Measurements from ENCODE around the gene MYO1D. TPM values are rescaled to one million over a fixed set of nuclear protein-coding genes. Genes with fewer than 3 reads are reported as not detected.
A peak's percentile ranks its signal among the peaks of the same experiment; 100 is the strongest.

MYO1D gene
- total RNA-seq, 1 experiment from 2014 or later: 23.5 TPM

DNA sequence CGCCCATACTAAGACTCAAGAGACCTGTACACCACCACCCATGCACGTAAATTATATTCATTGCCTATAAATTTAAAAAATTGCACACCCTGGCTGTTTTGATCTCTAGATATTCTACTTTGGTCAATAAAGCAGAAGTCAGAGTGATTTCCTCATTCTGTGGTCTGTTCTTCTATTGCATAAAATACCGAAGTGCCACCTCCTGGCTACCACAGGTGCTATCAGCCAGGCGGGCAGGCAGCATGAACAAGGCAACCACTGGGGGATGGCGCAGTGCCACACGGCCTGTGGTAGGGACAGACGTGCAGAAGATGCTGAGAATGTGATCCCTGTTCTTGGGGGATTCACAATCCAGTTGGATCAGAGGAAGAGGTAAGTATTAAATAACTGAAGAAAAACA, 267.8 kb downstream of the MYO1D start:
- H3F3A ChIP-seq (ENCODE audit: low read length, unreplicated experiment): no peaks in the 10 kb centered on the region
- no peaks in the 10 kb centered on the region for H3K27me3 ChIP-seq (ENCODE audit: low read length)
- no peaks in the 10 kb centered on the region for H3K79me2 ChIP-seq (ENCODE audit: low read length)
- H3K36me3 ChIP-seq (ENCODE audit: low read depth, low read length): no peaks in the 10 kb centered on the region
- no peaks in the 10 kb centered on the region for H4K20me1 ChIP-seq (ENCODE audit: low read length)
- ChIA-PET CTCF (no interaction called here), POLR2A (ENCODE audit: unreplicated experiment) (no interaction called here)
- no peak for TF ChIP-seq EZH2phosphoT487 (IDR thresholded peaks at IDR 0.05; ENCODE audit: borderline replicate concordance, low read length)
- TF ChIP-seq, protein P1, sequence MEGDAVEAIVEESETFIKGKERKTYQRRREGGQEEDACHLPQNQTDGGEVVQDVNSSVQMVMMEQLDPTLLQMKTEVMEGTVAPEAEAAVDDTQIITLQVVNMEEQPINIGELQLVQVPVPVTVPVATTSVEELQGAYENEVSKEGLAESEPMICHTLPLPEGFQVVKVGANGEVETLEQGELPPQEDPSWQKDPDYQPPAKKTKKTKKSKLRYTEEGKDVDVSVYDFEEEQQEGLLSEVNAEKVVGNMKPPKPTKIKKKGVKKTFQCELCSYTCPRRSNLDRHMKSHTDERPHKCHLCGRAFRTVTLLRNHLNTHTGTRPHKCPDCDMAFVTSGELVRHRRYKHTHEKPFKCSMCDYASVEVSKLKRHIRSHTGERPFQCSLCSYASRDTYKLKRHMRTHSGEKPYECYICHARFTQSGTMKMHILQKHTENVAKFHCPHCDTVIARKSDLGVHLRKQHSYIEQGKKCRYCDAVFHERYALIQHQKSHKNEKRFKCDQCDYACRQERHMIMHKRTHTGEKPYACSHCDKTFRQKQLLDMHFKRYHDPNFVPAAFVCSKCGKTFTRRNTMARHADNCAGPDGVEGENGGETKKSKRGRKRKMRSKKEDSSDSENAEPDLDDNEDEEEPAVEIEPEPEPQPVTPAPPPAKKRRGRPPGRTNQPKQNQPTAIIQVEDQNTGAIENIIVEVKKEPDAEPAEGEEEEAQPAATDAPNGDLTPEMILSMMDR (conservative IDR thresholded peaks at IDR 0.05; ENCODE audit: low read depth, low read length): peak; percentile 61
- no peak overlapping the region for H3K4me2 ChIP-seq (ENCODE audit: low read length)
- peak; percentile 56 for ATAC-seq
- peak; percentile 66 for DNase-seq
- H3K9me3 ChIP-seq (ENCODE audit: low read length): no peaks in the 10 kb centered on the region
- no TSS peak for BruUV-seq (replicated peaks)
- H3K9ac ChIP-seq (ENCODE audit: low read length): no peak overlapping the region
- H3K27ac ChIP-seq (ENCODE audit: low read length): no peak overlapping the region
- H3K4me3 ChIP-seq (ENCODE audit: low read length): no peak overlapping the region
- no peaks in the 10 kb centered on the region for H3K9me2 ChIP-seq (replicated peaks; ENCODE audit: low read length)
- intact Hi-C loops (cut with micrococcal nuclease): loop anchor here (10.0 kb wide), 1 partner anchor 124 kb away; the partner anchor contains the start of gene CDK5R1
- no peaks in the 10 kb centered on the region for H3K4me1 ChIP-seq (ENCODE audit: insufficient read depth, low read length)
- no peak overlapping the region for H2AFZ ChIP-seq (ENCODE audit: low read length)

DNA sequence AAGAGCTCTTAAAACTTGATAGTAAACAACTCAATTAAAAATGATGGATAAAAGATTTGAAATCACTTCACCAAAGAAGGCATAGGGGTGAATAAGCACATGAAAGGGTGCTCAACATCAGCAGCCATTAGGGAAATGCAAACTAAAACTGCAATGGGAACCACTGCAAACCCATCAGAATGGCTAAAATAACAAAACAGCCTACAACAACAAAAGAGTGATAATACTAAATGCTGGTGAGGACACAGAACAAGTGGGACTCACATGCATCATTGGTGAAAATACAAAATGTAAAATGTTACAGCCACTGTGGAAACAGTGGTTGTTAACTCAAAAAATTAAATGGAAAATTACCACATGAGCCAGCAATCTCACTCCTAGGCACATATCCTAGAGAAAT, 268.7 kb downstream of the MYO1D start:
- no peak overlapping the region for H2AFZ ChIP-seq (ENCODE audit: low read length)
- TF ChIP-seq EZH2 (IDR thresholded peaks at IDR 0.05; ENCODE audit: low read length, unreplicated experiment) (no peak), EZH2phosphoT487 (IDR thresholded peaks at IDR 0.05; ENCODE audit: borderline replicate concordance, low read length) (no peak)
- TF ChIP-seq, protein P1 (conservative IDR thresholded peaks at IDR 0.05; ENCODE audit: low read depth, low read length): no peak
- BruUV-seq (replicated peaks): no TSS peak
- no peak for DNase-seq
- H3K79me2 ChIP-seq (ENCODE audit: low read length): no peaks in the 10 kb centered on the region
- H3K36me3 ChIP-seq (ENCODE audit: low read depth, low read length): no peaks in the 10 kb centered on the region
- H3F3A ChIP-seq (ENCODE audit: low read length, unreplicated experiment): no peaks in the 10 kb centered on the region
- ChIA-PET CTCF (no interaction called here), POLR2A (ENCODE audit: unreplicated experiment) (no interaction called here)
- no peaks in the 10 kb centered on the region for H3K9me2 ChIP-seq (replicated peaks; ENCODE audit: low read length)
- no peak overlapping the region for H3K4me2 ChIP-seq (ENCODE audit: low read length)
- intact Hi-C loops (cut with micrococcal nuclease): loop anchor here (10.0 kb wide), 1 partner anchor 123 kb away; the partner anchor contains the start of gene CDK5R1
- no peaks in the 10 kb centered on the region for H3K9me3 ChIP-seq (ENCODE audit: low read length)
- no peaks in the 10 kb centered on the region for H4K20me1 ChIP-seq (ENCODE audit: low read length)
- H3K27ac ChIP-seq (ENCODE audit: low read length): no peak overlapping the region
- ATAC-seq: no peak
- no peak overlapping the region for H3K9ac ChIP-seq (ENCODE audit: low read length)
- H3K4me1 ChIP-seq (ENCODE audit: insufficient read depth, low read length): no peaks in the 10 kb centered on the region
- H3K4me3 ChIP-seq (ENCODE audit: low read length): no peak overlapping the region
- H3K27me3 ChIP-seq (ENCODE audit: low read length): no peaks in the 10 kb centered on the region

DNA sequence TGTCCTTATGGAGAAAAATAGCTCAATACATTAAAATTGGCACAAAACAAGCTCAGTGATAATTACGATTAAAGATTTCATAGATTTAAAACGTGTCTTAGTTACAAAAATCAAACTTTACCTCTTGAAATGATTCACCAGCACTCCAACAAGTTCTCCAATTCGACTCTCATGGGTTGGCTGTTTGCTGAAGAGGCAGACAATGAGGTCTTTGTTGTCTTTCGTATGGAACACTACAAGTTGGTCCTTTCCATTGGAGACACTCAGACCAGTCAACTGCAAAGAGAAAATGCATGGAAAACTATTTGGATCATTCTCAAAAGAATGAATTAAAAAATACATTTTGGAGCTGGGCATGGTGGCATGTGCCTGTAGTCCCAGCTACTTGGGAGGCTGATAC, 272.0 kb downstream of the MYO1D start:
- intact Hi-C loops (cut with micrococcal nuclease): loop anchor here (10.0 kb wide), 1 partner anchor 120 kb away; the partner anchor contains the start of gene CDK5R1
- POLR2A ChIA-PET (ENCODE audit: unreplicated experiment): no interaction called here

More for the DNA sequence above, 272.0 kb downstream of the MYO1D start:
- Histone ChIP-seq H3K9ac (ENCODE audit: low read length) (no peak overlapping the region), H3K27me3 (ENCODE audit: low read length) (no peaks in the 10 kb centered on the region), H2AFZ (ENCODE audit: low read length) (no peak overlapping the region), H3K4me2 (ENCODE audit: low read length) (no peak overlapping the region), H4K20me1 (ENCODE audit: low read length) (no peaks in the 10 kb centered on the region), H3K27ac (ENCODE audit: low read length) (no peak overlapping the region), H3F3A (ENCODE audit: low read length, unreplicated experiment) (no peaks in the 10 kb centered on the region), H3K36me3 (ENCODE audit: low read depth, low read length) (no peaks in the 10 kb centered on the region), H3K4me1 (ENCODE audit: insufficient read depth, low read length) (no peaks in the 10 kb centered on the region), H3K79me2 (ENCODE audit: low read length) (no peaks in the 10 kb centered on the region), H3K9me2 (replicated peaks; ENCODE audit: low read length) (no peaks in the 10 kb centered on the region), H3K9me3 (ENCODE audit: low read length) (no peaks in the 10 kb centered on the region), H3K4me3 (ENCODE audit: low read length) (no peak overlapping the region)
- CTCF ChIA-PET: no interaction called here
- BruUV-seq (replicated peaks): no TSS peak
- DNase-seq (no peak), ATAC-seq (no peak)
- TF ChIP-seq EZH2phosphoT487 (IDR thresholded peaks at IDR 0.05; ENCODE audit: borderline replicate concordance, low read length) (no peak), EZH2 (IDR thresholded peaks at IDR 0.05; ENCODE audit: low read length, unreplicated experiment) (no peak)
- TF ChIP-seq, protein P1 (conservative IDR thresholded peaks at IDR 0.05; ENCODE audit: low read depth, low read length): no peak
